Measurements from ENCODE around the gene NGFR. TPM values are rescaled to one million over a fixed set of nuclear protein-coding genes. Genes with fewer than 3 reads are reported as not detected.
"Not testable (repeated sequence)": the region's sequence is repeated elsewhere in the genome, so short reads cannot be mapped to it uniquely, and the experiment has no call there.

The NGFR gene
- total RNA-seq, 1 experiment from 2014 or later = 0.39 TPM

GRCh38 chr17:49545806-49546545 lies 50.9 kb downstream of the NGFR start:
- no peak for DNase-seq (ENCODE audit: low read depth)

- no peak for DNase-seq (ENCODE audit: low read depth)
Measured at GRCh38 chr17:49546546-49547535, 51.7 kb downstream of the NGFR start.

GRCh38 chr17:49547566-49547965 lies 52.5 kb downstream of the NGFR start:
- no peak for DNase-seq (ENCODE audit: low read depth)

- no peak for DNase-seq (ENCODE audit: low read depth)
Measured at GRCh38 chr17:49548051-49548505, 53.0 kb downstream of the NGFR start.

GRCh38 chr17:49548506-49549310 lies 53.6 kb downstream of the NGFR start:
- DNase-seq (ENCODE audit: low read depth) = no peak

GRCh38 chr17:49549311-49549605 lies 54.2 kb downstream of the NGFR start:
- no peak for DNase-seq (ENCODE audit: low read depth)

- DNase-seq (ENCODE audit: low read depth) = no peak
Measured at GRCh38 chr17:49549691-49550678, 54.9 kb downstream of the NGFR start.

GRCh38 chr17:49550764-49551163 lies 55.7 kb downstream of the NGFR start:
- DNase-seq (ENCODE audit: low read depth) = not testable (repeated sequence)

GRCh38 chr17:49551221-49552069 lies 56.4 kb downstream of the NGFR start:
- no peak for DNase-seq (ENCODE audit: low read depth)

GRCh38 chr17:49552070-49552751 lies 57.1 kb downstream of the NGFR start:
- DNase-seq (ENCODE audit: low read depth) = peak; percentile 30

- no peak for DNase-seq (ENCODE audit: low read depth)
Measured at GRCh38 chr17:49553676-49554335, 58.7 kb downstream of the NGFR start.

- DNase-seq (ENCODE audit: low read depth) = no peak
Measured at GRCh38 chr17:49554694-49555494, 59.8 kb downstream of the NGFR start.

- DNase-seq (ENCODE audit: low read depth) = no peak
Measured at GRCh38 chr17:49555495-49556222, 60.6 kb downstream of the NGFR start.

GRCh38 chr17:49556223-49556943 lies 61.3 kb downstream of the NGFR start:
- DNase-seq (ENCODE audit: low read depth) = peak; percentile 53

GRCh38 chr17:49557312-49558024 lies 62.4 kb downstream of the NGFR start:
- DNase-seq (ENCODE audit: low read depth) = peak; percentile 56
